Muscle layer of duodenum (tissue), 2 donors: ENCODE results near the gene MCM7.
A peak's percentile ranks its signal among the peaks of the same experiment; 100 is the strongest.

Source experiments
- H3K27ac ChIP-seq: one replicate; pipeline ENCODE4 v1.7.0; 2013; ENCODE audit warnings: mild to moderate bottlenecking, low read length
- H3K27me3 ChIP-seq: one replicate; pipeline ENCODE4 v1.7.0; 2013; ENCODE audit warnings: low read depth, mild to moderate bottlenecking, control low read depth, low read length
- H3K36me3 ChIP-seq, 2 donors: one replicate each; pipeline ENCODE4 v1.7.0; 2013; ENCODE audit warnings: low read length in 2 of 2, control low read depth in 1 of 2, mild to moderate bottlenecking in 1 of 2; ENCODE audit not compliant: insufficient read depth in 2 of 2, control insufficient read depth in 1 of 2
- H3K4me1 ChIP-seq, 2 donors: one replicate each; pipeline ENCODE4 v1.7.0; 2013; ENCODE audit warnings: low read length in 2 of 2, mild to moderate bottlenecking in 2 of 2, control low read depth in 1 of 2, moderate library complexity in 1 of 2; ENCODE audit not compliant: insufficient read depth in 2 of 2, control insufficient read depth in 1 of 2
- H3K4me3 ChIP-seq, 2 donors: one replicate each; pipeline ENCODE4 v1.7.0; 2013; ENCODE audit warnings: low read length in 2 of 2, low read depth in 1 of 2, mild to moderate bottlenecking in 1 of 2
- H3K9me3 ChIP-seq, 2 donors: one replicate each; pipeline ENCODE4 v1.7.0; 2013; ENCODE audit warnings: low read length in 2 of 2, control low read depth in 1 of 2, mild to moderate bottlenecking in 1 of 2; ENCODE audit not compliant: control insufficient read depth in 1 of 2
- donor health status: healthy.

MCM7 gene

GRCh38 chr7:100091411-100092181 lies 9.6 kb downstream of the MCM7 start:
- no peak overlapping the region for H3K27ac ChIP-seq
- H3K4me3 ChIP-seq: no peak overlapping the region

DNA sequence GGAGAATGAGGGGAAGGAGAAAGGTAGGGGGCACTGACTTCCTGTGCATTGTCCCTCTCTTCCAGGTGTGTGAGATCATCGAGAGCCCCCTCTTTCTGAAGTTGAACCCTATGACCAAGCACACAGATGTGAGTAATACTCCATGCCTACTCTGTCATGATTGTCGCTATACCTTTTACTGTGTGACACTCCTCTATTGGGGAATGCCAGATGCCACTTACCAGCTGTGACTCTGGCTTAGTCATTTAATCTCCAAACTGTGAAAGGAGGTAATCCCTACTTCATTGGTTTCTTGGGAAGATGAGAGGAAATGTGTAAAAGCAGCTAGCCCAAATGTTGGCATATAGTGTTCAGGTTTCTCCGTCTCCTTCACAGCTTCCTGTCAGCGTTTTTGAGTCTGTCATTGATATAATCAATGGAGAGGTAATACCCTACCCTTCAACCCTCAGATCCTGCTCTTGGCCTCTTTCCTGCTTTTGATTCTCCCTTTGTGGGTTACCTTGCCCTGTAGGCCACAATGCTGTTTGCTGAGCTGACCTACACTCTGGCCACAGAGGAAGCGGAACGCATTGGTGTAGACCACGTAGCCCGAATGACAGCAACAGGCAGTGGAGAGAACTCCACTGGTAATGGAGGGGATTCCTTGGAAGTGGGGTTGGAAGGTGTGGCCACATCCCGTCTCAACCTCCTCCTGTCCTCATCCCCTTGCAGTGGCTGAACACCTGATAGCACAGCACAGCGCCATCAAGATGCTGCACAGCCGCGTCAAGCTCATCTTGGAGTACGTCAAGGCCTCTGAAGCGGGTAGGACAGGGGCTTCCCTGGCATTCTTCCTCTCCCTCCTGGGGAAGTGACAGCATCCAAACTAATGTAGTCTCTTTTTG lies 10.4 kb downstream of the MCM7 start:
- Histone ChIP-seq H3K36me3 (peaks cover 39 to 54% of the 10 kb centered on the region in 2 donors), H3K27ac (no peak overlapping the region), H3K27me3 (no peaks in the 10 kb centered on the region), H3K4me1 (peaks cover 5 to 27% of the 10 kb centered on the region in 2 donors), H3K4me3 (no peak overlapping the region), H3K9me3 (no peaks in the 10 kb centered on the region)

More at GRCh38 chr7:100091411-100092181, 9.6 kb downstream of the MCM7 start:
- no peaks in the 10 kb centered on the region for H3K9me3 ChIP-seq
- H3K4me1 ChIP-seq: peaks cover 5 to 27% of the 10 kb centered on the region in 2 donors
- H3K36me3 ChIP-seq: peaks cover 46 to 62% of the 10 kb centered on the region in 2 donors
- no peaks in the 10 kb centered on the region for H3K27me3 ChIP-seq

DNA sequence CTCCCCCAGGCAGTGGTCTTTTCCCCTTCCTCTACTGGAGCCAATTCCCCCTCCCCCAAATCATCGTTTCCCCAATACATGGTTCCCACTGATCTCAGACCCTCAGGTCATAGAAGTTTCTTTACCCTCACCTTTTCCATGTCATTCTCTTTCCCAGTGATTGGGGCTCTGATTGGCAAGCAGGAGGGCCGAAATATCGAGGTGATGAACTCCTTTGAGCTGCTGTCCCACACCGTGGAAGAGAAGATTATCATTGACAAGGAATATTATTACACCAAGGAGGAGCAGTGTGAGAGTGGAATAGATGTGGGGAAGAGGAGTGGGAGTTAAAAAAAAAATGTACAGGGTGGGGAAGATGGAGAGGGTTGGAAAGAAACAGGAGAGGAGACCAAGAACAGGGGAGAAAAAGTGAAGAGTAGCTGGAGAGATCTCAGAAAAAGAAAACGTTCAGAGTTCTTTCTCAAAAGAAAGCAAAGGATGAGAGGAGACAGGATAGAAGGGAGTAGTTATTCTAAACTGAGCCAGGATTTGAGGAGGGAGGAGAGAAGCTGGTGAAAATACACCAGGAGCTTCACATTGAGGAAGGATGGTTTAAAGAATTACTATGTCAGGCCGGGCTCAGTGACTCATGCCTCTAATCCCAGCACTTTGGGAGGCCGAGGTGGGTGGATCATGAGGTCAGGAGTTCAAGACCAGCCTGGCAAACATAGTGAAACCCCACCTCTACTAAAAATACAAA lies 11.6 kb downstream of the MCM7 start:
- Histone ChIP-seq H3K4me3 (peak overlapping the region; percentile 86 to 88), H3K9me3 (no peaks in the 10 kb centered on the region), H3K27me3 (no peaks in the 10 kb centered on the region), H3K36me3 (peaks cover 36 to 43% of the 10 kb centered on the region in 2 donors), H3K27ac (peak overlapping the region; percentile 2), H3K4me1 (peaks cover 5 to 27% of the 10 kb centered on the region in 2 donors)

GRCh38 chr7:100088621-100089457 lies 12.4 kb downstream of the MCM7 start, which contains the start of gene COPS6:
COPS6 (plus strand) TSS chr7:100088969; CDS start chr7:100088991, 22 bp downstream.
- H3K27me3 ChIP-seq: no peaks in the 10 kb centered on the region
- peaks cover 5 to 21% of the 10 kb centered on the region in 2 donors for H3K4me1 ChIP-seq
- H3K36me3 ChIP-seq: peaks cover 30 to 35% of the 10 kb centered on the region in 2 donors
- peak within 1 kb of the TSS; percentile 84 for H3K27ac ChIP-seq
- H3K4me3 ChIP-seq: peak within 1 kb of the TSS; percentile 86 to 88
- no peaks in the 10 kb centered on the region for H3K9me3 ChIP-seq

DNA sequence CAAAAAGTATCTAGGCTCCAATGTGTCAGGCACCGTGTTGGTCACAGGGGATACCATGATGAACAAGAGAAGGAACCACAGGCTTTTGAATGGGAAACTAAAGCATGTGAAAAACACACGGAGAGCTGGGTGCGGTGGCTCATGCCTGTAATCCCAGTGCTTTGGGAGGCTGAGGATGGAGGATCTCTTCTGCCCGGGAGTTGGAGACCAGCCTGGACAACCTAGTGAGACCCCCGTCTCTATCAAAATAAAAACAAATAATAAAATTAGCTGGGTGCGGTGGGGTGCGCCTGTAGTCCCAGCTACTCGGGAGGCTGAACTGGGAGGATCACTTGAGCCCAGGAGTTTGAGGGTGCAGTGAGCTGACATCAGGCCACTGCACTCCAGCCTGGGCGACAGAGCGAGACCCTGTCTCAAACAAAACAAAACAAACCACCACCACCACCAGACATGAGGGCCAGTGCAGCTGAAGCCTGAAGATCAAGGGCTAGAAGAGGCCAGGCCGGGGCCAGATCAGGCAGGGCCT lies 13.0 kb downstream of the MCM7 start:
- Histone ChIP-seq H3K4me1 (peaks cover 5 to 15% of the 10 kb centered on the region in 2 donors), H3K36me3 (peaks cover 28 to 29% of the 10 kb centered on the region in 2 donors), H3K27ac (peak overlapping the region; percentile 84), H3K9me3 (no peaks in the 10 kb centered on the region), H3K4me3 (peak overlapping the region; percentile 58 to 88), H3K27me3 (no peaks in the 10 kb centered on the region)

GRCh38 chr7:100087055-100087750 lies 14.0 kb downstream of the MCM7 start:
- Histone ChIP-seq H3K27ac (no peak overlapping the region), H3K36me3 (peaks cover 19 to 21% of the 10 kb centered on the region in 2 donors), H3K4me3 (no peak overlapping the region), H3K27me3 (no peaks in the 10 kb centered on the region), H3K4me1 (peaks cover 5 to 25% of the 10 kb centered on the region in 2 donors), H3K9me3 (no peaks in the 10 kb centered on the region)

GRCh38 chr7:100085515-100085914 lies 15.7 kb downstream of the MCM7 start:
- no peak overlapping the region for H3K27ac ChIP-seq
- peaks cover 2 to 4% of the 10 kb centered on the region in 2 donors for H3K36me3 ChIP-seq
- no peaks in the 10 kb centered on the region for H3K27me3 ChIP-seq
- no peaks in the 10 kb centered on the region for H3K9me3 ChIP-seq
- peaks cover 5 to 29% of the 10 kb centered on the region in 2 donors for H3K4me1 ChIP-seq
- H3K4me3 ChIP-seq: no peak overlapping the region

- H3K4me1 ChIP-seq: peaks cover 0 to 33% of the 10 kb centered on the region in 2 donors
- H3K36me3 ChIP-seq: peaks cover 0 to 9% of the 10 kb centered on the region in 2 donors
- H3K9me3 ChIP-seq: no peaks in the 10 kb centered on the region
- H3K27ac ChIP-seq: no peak overlapping the region
- H3K27me3 ChIP-seq: no peaks in the 10 kb centered on the region
- no peak overlapping the region for H3K4me3 ChIP-seq
Measured at GRCh38 chr7:100082978-100083377, 18.2 kb downstream of the MCM7 start.

GRCh38 chr7:100081535-100082102 lies 19.6 kb downstream of the MCM7 start, which contains the start of gene ZNF3:
ZNF3 (minus strand) TSS chr7:100081723; CDS start chr7:100077357, 4,366 bp downstream.
- peaks cover 5 to 16% of the 10 kb centered on the region in 2 donors for H3K36me3 ChIP-seq
- peak within 1 kb of the TSS; percentile 89 for H3K27ac ChIP-seq
- H3K4me1 ChIP-seq: peaks cover 0 to 30% of the 10 kb centered on the region in 2 donors
- H3K27me3 ChIP-seq: no peaks in the 10 kb centered on the region
- no peaks in the 10 kb centered on the region for H3K9me3 ChIP-seq
- peak within 1 kb of the TSS; percentile 94 for H3K4me3 ChIP-seq
